ENCODE measurements around the gene TFPT.

- TF ChIP-seq CTCF (conservative IDR thresholded peaks at IDR 0.05 in 1 of 2, IDR thresholded peaks at IDR 0.05 in 1 of 2; ENCODE audit: extremely low read depth in 1 of 2, insufficient read depth in 1 of 2, low read depth in 1 of 2, low read length in 2 of 2) (no peak), EZH2 (IDR thresholded peaks at IDR 0.05; ENCODE audit: borderline replicate concordance, low read length) (no peak)
Measured at GRCh38 chr19:54081032-54081431, 34.4 kb downstream of the TFPT start, which contains the start of gene TARM1.
